Parathyroid adenoma (tissue), 2 donors: ENCODE measurements around the gene OIT3.

Experiments
- H2AFZ ChIP-seq: fragments of 300-600 bp; sonication (generic); one replicate; pipeline ENCODE4 v1.7.0; 2017; ENCODE audit warnings: antibody characterized with exemption, mild to moderate bottlenecking
- H3K27ac ChIP-seq: fragments of 300-600 bp; sonication (generic); one replicate; pipeline ENCODE4 v1.7.0; 2017
- H3K27me3 ChIP-seq: fragments of 300-600 bp; sonication (generic); one replicate; pipeline ENCODE4 v1.7.0; 2017; ENCODE audit warnings: low read length; ENCODE audit not compliant: control insufficient read depth, insufficient read depth
- H3K36me3 ChIP-seq: fragments of 300-600 bp; sonication (generic); one replicate; pipeline ENCODE4 v1.7.0; 2017; ENCODE audit warnings: low read length; ENCODE audit not compliant: control insufficient read depth, insufficient read depth
- H3K4me1 ChIP-seq: fragments of 300-600 bp; sonication (generic); one replicate; pipeline ENCODE4 v1.7.0; 2017; ENCODE audit warnings: control low read depth
- H3K4me2 ChIP-seq: fragments of 300-600 bp; sonication (generic); one replicate; pipeline ENCODE4 v1.7.0; 2017; ENCODE audit warnings: low read length
- H3K4me3 ChIP-seq: fragments of 300-600 bp; sonication (generic); one replicate; pipeline ENCODE4 v1.7.0; 2017; ENCODE audit warnings: low read depth, low read length
- H3K79me2 ChIP-seq: fragments of 300-600 bp; sonication (generic); one replicate; pipeline ENCODE4 v1.7.0; 2017; ENCODE audit warnings: control low read depth
- H3K9ac ChIP-seq: fragments of 300-600 bp; sonication (generic); one replicate; pipeline ENCODE4 v1.7.0; 2017; ENCODE audit warnings: mild to moderate bottlenecking
- H3K9me3 ChIP-seq: fragments of 300-600 bp; sonication (generic); one replicate; pipeline ENCODE4 v1.7.0; 2017; ENCODE audit warnings: low read length; ENCODE audit not compliant: control insufficient read depth
- TF ChIP-seq, protein P1 (sequence below): fragments of 300-600 bp; sonication (generic); IDR thresholded peaks from one replicate; pipeline ENCODE4 v1.7.0; 2017; ENCODE audit warnings: antibody characterized with exemption, mild to moderate bottlenecking
- donor health status: primary hyperparathyroidism.

The OIT3 gene

GRCh38 chr10:72928798-72929197 lies 35.3 kb downstream of the OIT3 start:
- no peak overlapping the region for H3K9ac ChIP-seq
- no peak overlapping the region for H3K27ac ChIP-seq
- H3K9me3 ChIP-seq = no peaks in the 10 kb centered on the region
- H3K36me3 ChIP-seq = no peaks in the 10 kb centered on the region
- no peak overlapping the region for H3K4me2 ChIP-seq
- H3K4me1 ChIP-seq = no peaks in the 10 kb centered on the region
- H2AFZ ChIP-seq = no peak overlapping the region
- no peaks in the 10 kb centered on the region for H3K27me3 ChIP-seq
- TF ChIP-seq, protein P1, sequence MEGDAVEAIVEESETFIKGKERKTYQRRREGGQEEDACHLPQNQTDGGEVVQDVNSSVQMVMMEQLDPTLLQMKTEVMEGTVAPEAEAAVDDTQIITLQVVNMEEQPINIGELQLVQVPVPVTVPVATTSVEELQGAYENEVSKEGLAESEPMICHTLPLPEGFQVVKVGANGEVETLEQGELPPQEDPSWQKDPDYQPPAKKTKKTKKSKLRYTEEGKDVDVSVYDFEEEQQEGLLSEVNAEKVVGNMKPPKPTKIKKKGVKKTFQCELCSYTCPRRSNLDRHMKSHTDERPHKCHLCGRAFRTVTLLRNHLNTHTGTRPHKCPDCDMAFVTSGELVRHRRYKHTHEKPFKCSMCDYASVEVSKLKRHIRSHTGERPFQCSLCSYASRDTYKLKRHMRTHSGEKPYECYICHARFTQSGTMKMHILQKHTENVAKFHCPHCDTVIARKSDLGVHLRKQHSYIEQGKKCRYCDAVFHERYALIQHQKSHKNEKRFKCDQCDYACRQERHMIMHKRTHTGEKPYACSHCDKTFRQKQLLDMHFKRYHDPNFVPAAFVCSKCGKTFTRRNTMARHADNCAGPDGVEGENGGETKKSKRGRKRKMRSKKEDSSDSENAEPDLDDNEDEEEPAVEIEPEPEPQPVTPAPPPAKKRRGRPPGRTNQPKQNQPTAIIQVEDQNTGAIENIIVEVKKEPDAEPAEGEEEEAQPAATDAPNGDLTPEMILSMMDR = no peak
- no peaks in the 10 kb centered on the region for H3K79me2 ChIP-seq
- no peak overlapping the region for H3K4me3 ChIP-seq

DNA sequence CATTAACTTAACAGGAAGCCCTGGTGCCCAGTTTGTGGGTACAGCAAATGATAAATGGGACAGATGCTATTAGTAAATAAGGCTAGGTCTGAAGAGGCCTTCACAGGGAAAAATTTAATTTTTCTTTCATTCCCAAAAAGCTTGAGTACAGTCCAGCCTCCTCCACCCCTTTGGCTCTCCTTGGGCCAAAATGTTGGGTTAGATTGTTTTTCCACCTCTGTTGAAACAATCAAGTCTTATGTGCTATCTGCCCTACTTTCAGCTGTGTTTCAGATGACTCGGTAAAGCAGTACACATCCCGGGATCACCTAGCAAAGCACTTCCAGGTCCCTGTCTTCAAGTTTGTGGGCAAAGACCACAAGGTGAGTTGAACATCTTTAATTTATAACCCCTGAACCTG lies 36.7 kb downstream of the OIT3 start:
- Histone ChIP-seq H2AFZ (no peak overlapping the region), H3K9me3 (no peaks in the 10 kb centered on the region), H3K27me3 (no peaks in the 10 kb centered on the region), H3K4me2 (no peak overlapping the region), H3K79me2 (no peaks in the 10 kb centered on the region), H3K27ac (no peak overlapping the region), H3K4me3 (no peak overlapping the region), H3K4me1 (no peaks in the 10 kb centered on the region), H3K9ac (no peak overlapping the region), H3K36me3 (no peaks in the 10 kb centered on the region)
- TF ChIP-seq, protein P1 = no peak

DNA sequence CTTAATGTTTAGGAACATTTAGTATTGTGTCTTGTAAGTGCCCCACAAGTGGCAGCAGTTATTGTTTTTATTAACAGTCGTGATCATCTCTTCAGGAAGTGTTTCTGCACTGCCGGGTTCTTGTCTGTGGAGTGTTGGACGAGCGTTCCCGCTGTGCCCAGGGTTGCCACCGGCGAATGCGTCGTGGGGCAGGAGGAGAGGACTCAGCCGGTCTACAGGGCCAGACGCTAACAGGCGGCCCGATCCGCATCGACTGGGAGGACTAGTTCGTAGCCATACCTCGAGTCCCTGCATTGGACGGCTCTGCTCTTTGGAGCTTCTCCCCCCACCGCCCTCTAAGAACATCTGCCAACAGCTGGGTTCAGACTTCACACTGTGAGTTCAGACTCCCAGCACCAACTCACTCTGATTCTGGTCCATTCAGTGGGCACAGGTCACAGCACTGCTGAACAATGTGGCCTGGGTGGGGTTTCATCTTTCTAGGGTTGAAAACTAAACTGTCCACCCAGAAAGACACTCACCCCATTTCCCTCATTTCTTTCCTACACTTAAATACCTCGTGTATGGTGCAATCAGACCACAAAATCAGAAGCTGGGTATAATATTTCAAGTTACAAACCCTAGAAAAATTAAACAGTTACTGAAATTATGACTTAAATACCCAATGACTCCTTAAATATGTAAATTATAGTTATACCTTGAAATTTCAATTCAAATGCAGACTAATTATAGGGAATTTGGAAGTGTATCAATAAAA lies 38.9 kb downstream of the OIT3 start:
- no peaks in the 10 kb centered on the region for H3K27me3 ChIP-seq
- H2AFZ ChIP-seq = no peak overlapping the region
- no peak overlapping the region for H3K27ac ChIP-seq
- no peaks in the 10 kb centered on the region for H3K9me3 ChIP-seq
- H3K4me1 ChIP-seq = no peaks in the 10 kb centered on the region
- no peaks in the 10 kb centered on the region for H3K79me2 ChIP-seq
- H3K4me2 ChIP-seq = no peak overlapping the region
- TF ChIP-seq, protein P1 = no peak
- H3K36me3 ChIP-seq = no peaks in the 10 kb centered on the region
- H3K9ac ChIP-seq = no peak overlapping the region
- H3K4me3 ChIP-seq = no peak overlapping the region

- no peaks in the 10 kb centered on the region for H3K79me2 ChIP-seq
- no peak overlapping the region for H3K9ac ChIP-seq
- no peak overlapping the region for H3K4me3 ChIP-seq
- H3K27ac ChIP-seq = no peak overlapping the region
- H3K36me3 ChIP-seq = no peaks in the 10 kb centered on the region
- no peaks in the 10 kb centered on the region for H3K4me1 ChIP-seq
- no peaks in the 10 kb centered on the region for H3K27me3 ChIP-seq
- no peaks in the 10 kb centered on the region for H3K9me3 ChIP-seq
- H3K4me2 ChIP-seq = no peak overlapping the region
- TF ChIP-seq, protein P1 = no peak
- H2AFZ ChIP-seq = no peak overlapping the region
These were observed 41.8 kb downstream of the OIT3 start for GRCh38 chr10:72935361-72935760.
